SU-DHL-6 (cell line): ENCODE measurements around the gene RGS16.

Experiments
- H2AFZ ChIP-seq: fragments of 200-600 bp; sonication (generic); 2 replicates; pipeline ENCODE4 v1.6.1; 2014; ENCODE audit warnings: low read depth, mild to moderate bottlenecking, moderate library complexity, mixed read lengths, antibody characterized with exemption, low read length; ENCODE audit not compliant: severe bottlenecking
- H3F3A ChIP-seq: fragments of 200-600 bp; shearing (Covaris generic); 2 replicates; pipeline ENCODE4 v1.6.0; 2016; ENCODE audit warnings: antibody characterized with exemption, mild to moderate bottlenecking; ENCODE audit not compliant: insufficient read depth
- H3K27ac ChIP-seq: fragments of 200-600 bp; sonication (generic); 2 replicates; pipeline ENCODE4 v1.5.1; 2016; ENCODE audit warnings: low read depth, mild to moderate bottlenecking, low read length, moderate library complexity, mixed read lengths
- H3K27me3 ChIP-seq: fragments of 200-600 bp; sonication (generic), shearing (Covaris generic); 2 replicates; pipeline ENCODE4 v1.6.0; 2014; ENCODE audit warnings: mild to moderate bottlenecking, low read length
- H3K36me3 ChIP-seq: fragments of 200-600 bp; sonication (generic); 2 replicates; pipeline ENCODE4 v1.6.1; 2014; ENCODE audit warnings: mild to moderate bottlenecking, low read length, mixed read lengths
- H3K4me2 ChIP-seq: fragments of 300-600, 200-600 bp; shearing (Covaris generic), sonication (generic); 2 replicates; pipeline ENCODE4 v1.6.0; 2014; ENCODE audit warnings: low read length, low read depth, mild to moderate bottlenecking; ENCODE audit not compliant: poor library complexity, severe bottlenecking
- H3K4me3 ChIP-seq: fragments of 200-600 bp; sonication (generic); 2 replicates; pipeline ENCODE4 v1.5.1; 2014; ENCODE audit warnings: antibody characterized with exemption, low read length, mild to moderate bottlenecking, mixed read lengths; ENCODE audit not compliant: insufficient read depth, poor library complexity, severe bottlenecking
- H3K79me2 ChIP-seq: fragments of 200-600 bp; sonication (generic); 2 replicates; pipeline ENCODE4 v1.6.1; 2014; ENCODE audit warnings: mild to moderate bottlenecking, low read length, moderate library complexity; ENCODE audit not compliant: insufficient read depth
- H3K9ac ChIP-seq: fragments of 200-600 bp; sonication (generic); 2 replicates; pipeline ENCODE4 v1.7.0; 2014; ENCODE audit warnings: mild to moderate bottlenecking, low read length
- H3K9me2 ChIP-seq: fragments of 200-600 bp; sonication (generic); replicated peaks from 2 replicates; pipeline ENCODE4 v1.6.1; 2014; ENCODE audit warnings: low read length; ENCODE audit not compliant: insufficient read depth
- H3K9me3 ChIP-seq: fragments of 200-600 bp; sonication (generic); 2 replicates; pipeline ENCODE4 v1.6.1; 2014; ENCODE audit warnings: low read length, mixed read lengths; ENCODE audit not compliant: insufficient read depth
- H4K20me1 ChIP-seq: fragments of 200-600 bp; sonication (generic); 2 replicates; pipeline ENCODE4 v1.6.1; 2014; ENCODE audit warnings: low read depth, mild to moderate bottlenecking, antibody characterized with exemption, low read length, moderate library complexity, mixed read lengths
- EZH2phosphoT487 ChIP-seq: fragments of 200-600 bp; sonication (generic), shearing (Covaris generic); conservative IDR thresholded peaks from 2 replicates; pipeline ENCODE4 v1.6.1; 2018; ENCODE audit warnings: mild to moderate bottlenecking, antibody characterized with exemption, low read length, moderate library complexity, mixed read lengths
- TF ChIP-seq, protein P1 (sequence below): fragments of 200-600 bp; sonication (generic); IDR thresholded peaks from one replicate; pipeline ENCODE4 v1.5.1; 2017; ENCODE audit warnings: antibody characterized with exemption, mild to moderate bottlenecking, low read length, moderate library complexity; ENCODE audit not compliant: insufficient read depth, poor library complexity, severe bottlenecking

Gene RGS16

DNA sequence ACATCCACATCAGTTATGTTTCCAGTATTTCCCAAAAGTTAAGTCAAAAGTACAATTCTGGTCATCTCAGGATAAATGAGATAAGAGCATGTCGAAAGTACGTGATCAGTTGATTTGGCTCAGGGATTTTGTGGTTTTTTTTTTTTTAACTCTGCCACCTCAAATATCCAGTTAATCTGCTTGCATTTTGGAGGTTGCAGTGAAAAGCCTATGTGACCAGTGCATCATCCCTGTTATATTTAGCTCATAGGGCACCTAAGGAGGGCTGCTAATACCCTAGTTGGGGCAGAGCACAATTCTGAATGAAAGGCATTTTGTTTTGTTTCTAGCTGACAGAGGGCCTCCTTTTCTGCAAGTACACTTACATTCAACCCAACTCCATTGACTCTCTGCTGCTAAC, 31.7 kb upstream of the RGS16 start:
- H3K27me3 ChIP-seq, result no peaks in the 10 kb centered on the region
- no peak overlapping the region for H3K4me2 ChIP-seq
- no peaks in the 10 kb centered on the region for H4K20me1 ChIP-seq
- H3K9me3 ChIP-seq, result no peaks in the 10 kb centered on the region
- no peaks in the 10 kb centered on the region for H3K79me2 ChIP-seq
- no peak overlapping the region for H3K27ac ChIP-seq
- TF ChIP-seq, protein P1, sequence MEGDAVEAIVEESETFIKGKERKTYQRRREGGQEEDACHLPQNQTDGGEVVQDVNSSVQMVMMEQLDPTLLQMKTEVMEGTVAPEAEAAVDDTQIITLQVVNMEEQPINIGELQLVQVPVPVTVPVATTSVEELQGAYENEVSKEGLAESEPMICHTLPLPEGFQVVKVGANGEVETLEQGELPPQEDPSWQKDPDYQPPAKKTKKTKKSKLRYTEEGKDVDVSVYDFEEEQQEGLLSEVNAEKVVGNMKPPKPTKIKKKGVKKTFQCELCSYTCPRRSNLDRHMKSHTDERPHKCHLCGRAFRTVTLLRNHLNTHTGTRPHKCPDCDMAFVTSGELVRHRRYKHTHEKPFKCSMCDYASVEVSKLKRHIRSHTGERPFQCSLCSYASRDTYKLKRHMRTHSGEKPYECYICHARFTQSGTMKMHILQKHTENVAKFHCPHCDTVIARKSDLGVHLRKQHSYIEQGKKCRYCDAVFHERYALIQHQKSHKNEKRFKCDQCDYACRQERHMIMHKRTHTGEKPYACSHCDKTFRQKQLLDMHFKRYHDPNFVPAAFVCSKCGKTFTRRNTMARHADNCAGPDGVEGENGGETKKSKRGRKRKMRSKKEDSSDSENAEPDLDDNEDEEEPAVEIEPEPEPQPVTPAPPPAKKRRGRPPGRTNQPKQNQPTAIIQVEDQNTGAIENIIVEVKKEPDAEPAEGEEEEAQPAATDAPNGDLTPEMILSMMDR, result no peak
- no peak for TF ChIP-seq EZH2phosphoT487
- no peak overlapping the region for H3K9ac ChIP-seq
- peaks cover 6% of the 10 kb centered on the region; the same call in 1 of the 2 replicates for H3F3A ChIP-seq
- H2AFZ ChIP-seq, result no peak overlapping the region
- H3K9me2 ChIP-seq, result no peaks in the 10 kb centered on the region
- no peaks in the 10 kb centered on the region for H3K36me3 ChIP-seq
- no peak overlapping the region for H3K4me3 ChIP-seq

DNA sequence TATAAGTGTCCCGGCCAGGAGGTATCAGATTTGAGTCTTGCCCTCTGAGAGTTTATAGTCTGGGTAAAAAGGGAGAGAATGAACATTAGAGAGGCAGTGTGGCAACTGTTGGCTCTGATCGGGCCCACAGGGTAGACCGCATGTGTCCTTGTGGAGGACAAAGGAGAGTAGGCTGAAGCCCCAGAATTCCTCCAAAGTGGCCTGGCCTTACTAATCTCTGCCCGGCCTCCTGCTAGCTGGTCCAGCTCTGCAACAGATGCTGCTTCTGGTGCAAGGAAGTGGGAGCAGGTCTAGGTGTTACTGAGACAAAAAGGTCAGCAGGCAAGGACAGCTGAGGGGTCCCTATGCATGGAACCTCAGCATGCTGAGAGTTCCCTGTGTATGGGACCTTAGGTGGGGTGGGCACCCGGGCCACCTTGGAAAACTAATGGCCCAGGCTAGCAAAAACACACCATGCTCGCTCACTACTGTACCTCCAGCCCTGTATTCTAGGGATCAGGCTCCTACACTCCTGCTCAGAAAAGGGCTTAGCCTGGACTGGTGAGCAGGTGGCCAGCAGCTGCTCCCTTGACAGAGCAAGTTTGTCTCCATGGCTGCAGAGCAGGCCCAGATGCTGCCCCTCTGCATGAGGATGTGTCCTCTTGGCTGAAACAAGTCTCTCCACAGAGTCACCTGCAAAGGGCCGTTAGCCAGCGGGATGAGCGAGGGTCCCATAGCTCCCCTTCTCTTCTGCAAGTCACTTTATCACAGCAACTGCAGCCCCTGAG, 30.3 kb upstream of the RGS16 start:
- no peak overlapping the region for H2AFZ ChIP-seq

DNA sequence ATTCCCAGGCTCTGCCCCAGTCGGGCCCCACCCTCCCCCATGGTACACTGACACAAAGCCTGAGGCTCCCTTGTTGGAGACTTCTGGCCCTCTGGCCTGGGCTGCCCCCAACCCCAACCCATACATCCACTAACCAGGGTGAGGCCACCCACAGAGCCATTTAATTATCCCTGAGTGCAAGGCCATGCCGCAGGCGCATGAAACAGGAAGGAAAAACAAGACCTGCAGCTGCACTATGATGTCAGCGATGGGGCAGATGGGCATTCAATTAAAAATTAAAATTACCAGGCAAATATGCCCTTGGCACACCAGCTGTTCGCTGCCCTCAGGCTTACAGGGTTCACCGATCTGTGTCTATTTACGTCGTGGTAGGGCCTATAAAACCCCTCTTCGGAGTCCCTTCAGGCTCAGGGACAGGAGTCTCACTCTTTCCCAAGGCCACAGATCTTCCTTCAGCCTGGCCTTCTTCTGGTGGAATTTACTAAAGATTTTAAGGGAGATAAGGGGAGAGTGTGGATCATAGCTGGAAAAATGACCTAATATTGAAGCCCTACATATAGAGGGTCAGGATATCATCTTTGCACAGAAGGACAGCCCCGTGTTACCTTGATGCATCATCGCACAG, 29.6 kb upstream of the RGS16 start:
- Histone ChIP-seq H3F3A (peaks cover 6% of the 10 kb centered on the region; the same call in 1 of the 2 replicates), H3K4me2 (peak overlapping the region; percentile 35), H3K36me3 (no peaks in the 10 kb centered on the region), H3K9ac (no peak overlapping the region), H2AFZ (no peak overlapping the region), H3K27ac (peak overlapping the region; percentile 42), H3K79me2 (no peaks in the 10 kb centered on the region), H3K9me3 (no peaks in the 10 kb centered on the region), H4K20me1 (no peaks in the 10 kb centered on the region), H3K9me2 (no peaks in the 10 kb centered on the region), H3K27me3 (no peaks in the 10 kb centered on the region), H3K4me3 (no peak overlapping the region)
- no peak for TF ChIP-seq EZH2phosphoT487
- TF ChIP-seq, protein P1, result no peak

More for the DNA sequence above, 30.3 kb upstream of the RGS16 start:
- H3K9me2 ChIP-seq, result no peaks in the 10 kb centered on the region
- TF ChIP-seq, protein P1, result no peak
- TF ChIP-seq EZH2phosphoT487, result no peak
- no peaks in the 10 kb centered on the region for H3K27me3 ChIP-seq
- no peak overlapping the region for H3K27ac ChIP-seq
- H3K79me2 ChIP-seq, result no peaks in the 10 kb centered on the region
- H3K36me3 ChIP-seq, result no peaks in the 10 kb centered on the region
- H3K4me3 ChIP-seq, result no peak overlapping the region
- H3K9ac ChIP-seq, result no peak overlapping the region
- no peaks in the 10 kb centered on the region for H4K20me1 ChIP-seq
- H3K9me3 ChIP-seq, result no peaks in the 10 kb centered on the region
- H3F3A ChIP-seq, result peaks cover 6% of the 10 kb centered on the region; the same call in 1 of the 2 replicates
- peak overlapping the region; percentile 35 for H3K4me2 ChIP-seq
